Measurements from ENCODE around the gene BMERB1. TPM values are rescaled to one million over a fixed set of nuclear protein-coding genes. Genes with fewer than 3 reads are reported as not detected.
"Not testable (repeated sequence)": the region's sequence is repeated elsewhere in the genome, so short reads cannot be mapped to it uniquely, and the experiment has no call there.

Gene BMERB1
- total RNA-seq, 1 donor from 2014 or later, result 20.1 TPM

DNA sequence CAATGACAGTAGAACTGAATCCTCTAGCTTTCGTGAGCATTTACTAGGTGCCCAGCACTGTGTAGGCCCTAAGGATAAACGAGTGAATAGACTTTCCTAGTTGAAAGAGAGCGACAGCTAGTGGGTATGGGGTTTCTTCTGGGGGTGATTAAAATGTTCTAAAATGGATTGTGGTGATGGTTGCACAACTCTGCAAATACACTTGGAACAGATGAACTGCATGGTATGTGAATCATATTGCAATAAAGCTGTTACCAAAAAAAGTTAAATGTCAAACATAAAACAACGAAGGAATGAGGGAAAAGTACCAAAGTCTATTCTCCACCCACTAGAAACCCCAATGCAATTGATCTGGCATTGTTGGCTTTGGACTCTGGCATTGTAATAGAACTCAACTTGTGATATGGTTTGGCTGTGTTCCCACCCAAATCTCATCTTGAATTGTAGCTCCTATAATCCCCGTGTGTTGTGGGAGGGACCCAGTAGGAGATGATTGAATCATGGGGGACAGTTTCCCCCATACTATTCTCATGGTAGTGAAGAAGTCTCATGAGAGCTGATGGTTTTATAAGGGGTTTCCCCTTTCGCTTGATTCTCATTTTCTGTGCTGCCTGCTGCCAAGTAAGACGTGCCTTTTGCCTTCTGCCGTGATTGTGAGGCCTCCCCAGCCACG lies 138.1 kb downstream of the BMERB1 start:
- no peaks in the 10 kb centered on the region for H3K79me2 ChIP-seq (ENCODE audit: insufficient read depth, low read length)
- no peaks in the 10 kb centered on the region for H3K4me1 ChIP-seq (ENCODE audit: insufficient read depth, low read length)
- H2AFZ ChIP-seq (ENCODE audit: low read depth, low read length), result no peak overlapping the region
- peaks cover 9% of the 10 kb centered on the region for H4K20me1 ChIP-seq (ENCODE audit: insufficient read depth, low read length)
- FAIRE-seq, result no peak
- H3K9me3 Mint-ChIP-seq (ENCODE audit: unreplicated experiment), result no peaks in the 10 kb centered on the region
- no peak overlapping the region for H3K4me3 ChIP-seq (ENCODE audit: insufficient read depth, low read depth, low read length)
- no peaks in the 10 kb centered on the region for H3K27me3 Mint-ChIP-seq (ENCODE audit: low read depth, unreplicated experiment)
- H3K36me3 ChIP-seq (ENCODE audit: insufficient read depth, low read length), result no peaks in the 10 kb centered on the region
- H3K27ac ChIP-seq (ENCODE audit: low read depth, low read length), result no peak overlapping the region
- H3K9ac ChIP-seq (ENCODE audit: low read length), result no peak overlapping the region
- DNase-seq (ENCODE audit: low read depth), result peak; percentile 75
- H3K4me1 Mint-ChIP-seq (ENCODE audit: low read depth, unreplicated experiment), result no peaks in the 10 kb centered on the region
- H3K4me3 Mint-ChIP-seq (ENCODE audit: unreplicated experiment), result no peak overlapping the region
- no peaks in the 10 kb centered on the region for H3K27me3 ChIP-seq (ENCODE audit: insufficient read depth, low read length)
- no peak overlapping the region for H3K27ac Mint-ChIP-seq (ENCODE audit: unreplicated experiment)
- TF ChIP-seq, protein P1, sequence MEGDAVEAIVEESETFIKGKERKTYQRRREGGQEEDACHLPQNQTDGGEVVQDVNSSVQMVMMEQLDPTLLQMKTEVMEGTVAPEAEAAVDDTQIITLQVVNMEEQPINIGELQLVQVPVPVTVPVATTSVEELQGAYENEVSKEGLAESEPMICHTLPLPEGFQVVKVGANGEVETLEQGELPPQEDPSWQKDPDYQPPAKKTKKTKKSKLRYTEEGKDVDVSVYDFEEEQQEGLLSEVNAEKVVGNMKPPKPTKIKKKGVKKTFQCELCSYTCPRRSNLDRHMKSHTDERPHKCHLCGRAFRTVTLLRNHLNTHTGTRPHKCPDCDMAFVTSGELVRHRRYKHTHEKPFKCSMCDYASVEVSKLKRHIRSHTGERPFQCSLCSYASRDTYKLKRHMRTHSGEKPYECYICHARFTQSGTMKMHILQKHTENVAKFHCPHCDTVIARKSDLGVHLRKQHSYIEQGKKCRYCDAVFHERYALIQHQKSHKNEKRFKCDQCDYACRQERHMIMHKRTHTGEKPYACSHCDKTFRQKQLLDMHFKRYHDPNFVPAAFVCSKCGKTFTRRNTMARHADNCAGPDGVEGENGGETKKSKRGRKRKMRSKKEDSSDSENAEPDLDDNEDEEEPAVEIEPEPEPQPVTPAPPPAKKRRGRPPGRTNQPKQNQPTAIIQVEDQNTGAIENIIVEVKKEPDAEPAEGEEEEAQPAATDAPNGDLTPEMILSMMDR (IDR thresholded peaks at IDR 0.05; ENCODE audit: insufficient read depth, low read depth, low read length), result no peak
- TF ChIP-seq EZH2 (IDR thresholded peaks at IDR 0.05; ENCODE audit: insufficient read depth, low read length), result no peak
- H3K4me2 ChIP-seq (ENCODE audit: low read length), result no peak overlapping the region
- no peaks in the 10 kb centered on the region for H3K9me3 ChIP-seq (ENCODE audit: insufficient read depth, low read depth, low read length)
- H3K36me3 Mint-ChIP-seq (ENCODE audit: low read depth, unreplicated experiment), result peaks cover 22% of the 10 kb centered on the region

DNA sequence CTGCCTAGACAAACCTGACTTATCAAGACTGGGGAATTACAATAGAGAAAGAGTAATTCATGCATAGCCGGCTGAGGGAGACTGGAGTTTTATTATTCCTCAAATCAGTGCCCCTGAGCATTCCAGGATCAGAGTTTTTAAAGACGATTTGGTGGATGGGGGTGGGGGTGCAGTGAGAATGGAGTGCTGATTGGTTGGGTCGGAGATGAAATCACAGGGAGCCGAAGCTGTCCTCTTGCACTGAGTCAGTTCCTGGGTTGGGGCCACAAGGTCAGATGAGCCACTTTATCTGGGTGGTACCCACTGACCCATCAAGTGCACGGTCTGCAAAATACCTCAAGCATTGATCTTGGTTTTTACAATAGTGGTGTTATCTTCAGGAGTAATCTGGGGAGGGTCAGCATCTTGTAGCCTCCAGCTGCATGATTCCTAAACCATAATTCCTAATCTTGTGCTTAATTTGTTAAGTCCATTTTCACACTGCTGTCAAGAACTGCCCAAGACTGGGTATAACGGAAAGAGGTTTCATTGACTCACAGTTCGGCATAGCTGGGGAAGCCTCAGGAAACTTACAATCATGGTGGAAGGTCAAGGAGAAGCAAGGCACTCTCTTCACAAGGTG lies 139.0 kb downstream of the BMERB1 start:
- H3K4me3 ChIP-seq (ENCODE audit: insufficient read depth, low read depth, low read length), result no peak overlapping the region
- H3K9ac ChIP-seq (ENCODE audit: low read length), result no peak overlapping the region
- no peak overlapping the region for H3K4me2 ChIP-seq (ENCODE audit: low read length)
- Mint-ChIP-seq H3K9me3 (ENCODE audit: unreplicated experiment) (no peaks in the 10 kb centered on the region), H3K4me1 (ENCODE audit: low read depth, unreplicated experiment) (no peaks in the 10 kb centered on the region), H3K27me3 (ENCODE audit: low read depth, unreplicated experiment) (no peaks in the 10 kb centered on the region), H3K4me3 (ENCODE audit: unreplicated experiment) (no peak overlapping the region), H3K36me3 (ENCODE audit: low read depth, unreplicated experiment) (peaks cover 26% of the 10 kb centered on the region), H3K27ac (ENCODE audit: unreplicated experiment) (no peak overlapping the region)
- H3K36me3 ChIP-seq (ENCODE audit: insufficient read depth, low read length), result no peaks in the 10 kb centered on the region
- no peaks in the 10 kb centered on the region for H3K9me3 ChIP-seq (ENCODE audit: insufficient read depth, low read depth, low read length)
- no peak for DNase-seq (ENCODE audit: low read depth)
- peaks cover 9% of the 10 kb centered on the region for H4K20me1 ChIP-seq (ENCODE audit: insufficient read depth, low read length)
- no peaks in the 10 kb centered on the region for H3K27me3 ChIP-seq (ENCODE audit: insufficient read depth, low read length)
- H3K79me2 ChIP-seq (ENCODE audit: insufficient read depth, low read length), result no peaks in the 10 kb centered on the region
- H2AFZ ChIP-seq (ENCODE audit: low read depth, low read length), result no peak overlapping the region
- no peaks in the 10 kb centered on the region for H3K4me1 ChIP-seq (ENCODE audit: insufficient read depth, low read length)
- FAIRE-seq, result no peak
- no peak for TF ChIP-seq EZH2 (IDR thresholded peaks at IDR 0.05; ENCODE audit: insufficient read depth, low read length)
- TF ChIP-seq, protein P1 (IDR thresholded peaks at IDR 0.05; ENCODE audit: insufficient read depth, low read depth, low read length), result no peak
- H3K27ac ChIP-seq (ENCODE audit: low read depth, low read length), result no peak overlapping the region

DNA sequence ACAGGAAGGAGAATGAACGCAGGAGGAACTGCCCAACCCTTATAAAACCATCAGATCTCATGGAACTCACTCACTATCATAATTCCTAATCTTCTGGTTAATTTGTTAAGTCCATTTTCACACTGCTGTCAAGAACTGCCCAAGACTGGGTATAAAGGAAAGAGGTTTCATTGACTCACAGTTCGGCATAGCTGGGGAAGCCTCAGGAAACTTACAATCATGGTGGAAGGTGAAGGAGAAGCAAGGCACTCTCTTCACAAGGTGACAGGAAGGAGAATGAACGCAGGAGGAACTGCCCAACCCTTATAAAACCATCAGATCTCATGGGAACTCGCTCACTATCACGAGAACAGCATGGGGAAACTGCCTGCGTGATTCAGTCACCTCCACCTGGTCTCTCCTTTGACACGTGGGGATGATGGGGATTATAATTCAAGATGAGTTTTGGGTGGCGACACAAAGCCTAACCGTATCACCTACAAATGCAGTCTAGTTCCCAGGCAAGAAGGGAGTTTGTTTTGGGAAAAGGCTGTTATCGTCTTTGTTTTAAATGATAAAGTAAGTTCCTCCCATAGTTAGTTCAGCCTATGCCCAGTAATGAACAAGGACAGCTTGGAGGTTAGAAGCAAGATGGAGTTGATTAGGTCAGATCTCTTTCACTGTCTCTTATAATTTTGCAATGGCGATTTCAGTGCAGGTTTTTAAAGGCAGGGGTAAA lies 139.7 kb downstream of the BMERB1 start:
- not testable (repeated sequence) for H3K4me3 Mint-ChIP-seq (ENCODE audit: unreplicated experiment); H3K36me3 ChIP-seq (ENCODE audit: insufficient read depth, low read length); FAIRE-seq; H3K9me3 ChIP-seq (ENCODE audit: insufficient read depth, low read depth, low read length); H4K20me1 ChIP-seq (ENCODE audit: insufficient read depth, low read length); H3K27me3 Mint-ChIP-seq (ENCODE audit: low read depth, unreplicated experiment); H3K27ac ChIP-seq (ENCODE audit: low read depth, low read length); H3K4me2 ChIP-seq (ENCODE audit: low read length); H3K4me3 ChIP-seq (ENCODE audit: insufficient read depth, low read depth, low read length); H3K9ac ChIP-seq (ENCODE audit: low read length); H3K27ac Mint-ChIP-seq (ENCODE audit: unreplicated experiment); H3K27me3 ChIP-seq (ENCODE audit: insufficient read depth, low read length); H3K79me2 ChIP-seq (ENCODE audit: insufficient read depth, low read length); H3K9me3 Mint-ChIP-seq (ENCODE audit: unreplicated experiment); H3K4me1 Mint-ChIP-seq (ENCODE audit: low read depth, unreplicated experiment); H3K4me1 ChIP-seq (ENCODE audit: insufficient read depth, low read length); DNase-seq (ENCODE audit: low read depth); H2AFZ ChIP-seq (ENCODE audit: low read depth, low read length)
- H3K36me3 Mint-ChIP-seq (ENCODE audit: low read depth, unreplicated experiment), result peaks cover 25% of the 10 kb centered on the region

Data from astrocyte (in vitro differentiated cells and primary cell).